DMS114 treated with DMSO at 0.1 percent for 48 hours (cell line): ENCODE measurements around the gene IFNG-AS1.
A peak's percentile ranks its signal among the peaks of the same experiment; 100 is the strongest.

Source experiments
- DNase-seq: peaks from one replicate; lab custom pipeline; 2025; ENCODE audit not compliant: unreplicated experiment; lab: John Stamatoyannopoulos, UW

Gene IFNG-AS1

DNA sequence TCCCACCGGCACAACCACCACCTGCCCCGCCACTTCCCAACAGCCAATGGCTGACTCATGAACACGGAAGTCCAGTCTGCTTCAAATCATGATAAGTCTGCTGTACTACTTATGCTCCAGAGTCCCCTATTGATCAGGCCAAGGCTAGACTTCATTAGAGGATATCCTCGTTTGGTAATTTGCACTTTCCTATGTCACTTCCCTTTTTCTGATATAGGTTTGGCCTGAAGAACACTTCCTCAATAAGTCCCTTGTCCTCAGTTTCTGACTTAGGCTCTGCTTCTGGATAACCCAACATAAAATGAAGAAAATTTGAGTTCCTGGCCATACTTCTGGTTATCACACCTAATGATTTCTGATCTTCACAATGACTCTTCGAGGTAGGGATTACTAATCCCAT lies 45.3 kb downstream of the IFNG-AS1 start:
- no peak for DNase-seq

DNA sequence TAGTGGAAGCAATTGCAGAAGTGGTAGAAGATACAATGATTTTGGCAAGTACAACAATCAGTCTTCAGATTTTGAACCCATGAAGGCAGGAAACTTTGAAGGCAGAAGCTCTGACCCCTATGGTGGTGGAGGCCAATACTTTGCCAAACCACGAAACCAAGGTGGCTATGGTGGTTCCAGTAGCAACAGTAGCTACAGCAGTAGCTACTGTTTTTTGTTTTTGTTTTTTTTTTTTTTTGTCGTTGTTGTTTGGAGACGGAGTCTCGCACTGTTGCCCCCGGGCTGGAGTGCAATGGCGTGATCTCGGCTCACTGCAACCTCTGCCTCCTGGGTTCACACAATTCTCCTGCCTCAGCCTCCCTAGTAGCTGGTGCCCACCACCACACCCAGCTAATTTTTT lies 47.4 kb downstream of the IFNG-AS1 start:
- no peak for DNase-seq

DNA sequence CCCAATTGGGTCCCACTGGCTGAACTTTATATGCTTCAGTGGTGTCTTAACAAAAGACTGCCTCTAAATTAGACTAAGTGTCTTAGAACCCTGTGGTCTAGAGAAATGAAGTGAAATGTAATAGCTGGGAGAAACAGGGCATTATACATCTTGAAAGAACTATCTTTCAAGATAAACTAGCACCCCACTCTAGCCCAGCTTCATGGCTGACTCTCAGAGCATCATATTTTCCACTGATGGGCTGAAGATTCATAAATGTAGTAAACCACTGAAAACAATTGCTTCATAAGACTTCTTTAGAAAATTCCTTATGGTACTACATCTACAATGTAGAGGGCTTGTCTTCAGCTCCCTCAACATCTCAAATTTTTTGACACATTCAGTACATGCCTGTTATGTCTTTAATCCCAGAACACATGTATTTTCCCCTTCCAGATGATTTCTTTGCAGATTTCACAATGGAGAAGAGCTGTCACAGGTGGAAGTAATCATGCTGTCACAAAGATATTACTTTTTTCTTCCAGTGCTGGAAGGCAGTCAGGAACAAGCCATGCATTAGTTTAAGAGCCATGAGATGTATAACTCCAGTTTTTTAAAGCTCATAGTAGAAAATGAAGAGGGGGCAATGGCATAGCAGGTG lies 48.5 kb downstream of the IFNG-AS1 start:
- no peak for DNase-seq

DNA sequence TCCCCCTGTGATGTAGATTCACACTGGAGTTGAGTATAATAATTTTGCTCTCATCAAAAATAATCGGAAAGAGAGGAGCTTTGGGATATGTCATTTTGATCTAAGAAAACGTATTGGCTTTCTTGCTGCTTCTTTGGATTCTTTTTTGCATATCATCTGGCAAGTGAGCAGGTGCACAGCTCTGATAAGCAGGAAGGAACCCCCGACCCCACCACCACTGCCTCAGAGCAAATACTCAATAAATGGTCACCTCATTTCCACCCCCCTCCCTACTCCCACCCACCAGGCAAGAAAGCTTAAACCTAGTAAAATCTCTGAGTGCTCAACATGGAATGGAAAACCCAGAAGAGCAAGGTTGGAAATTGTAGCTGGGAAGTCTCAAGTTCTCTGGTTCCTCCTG lies 49.4 kb downstream of the IFNG-AS1 start:
- no peak for DNase-seq

DNA sequence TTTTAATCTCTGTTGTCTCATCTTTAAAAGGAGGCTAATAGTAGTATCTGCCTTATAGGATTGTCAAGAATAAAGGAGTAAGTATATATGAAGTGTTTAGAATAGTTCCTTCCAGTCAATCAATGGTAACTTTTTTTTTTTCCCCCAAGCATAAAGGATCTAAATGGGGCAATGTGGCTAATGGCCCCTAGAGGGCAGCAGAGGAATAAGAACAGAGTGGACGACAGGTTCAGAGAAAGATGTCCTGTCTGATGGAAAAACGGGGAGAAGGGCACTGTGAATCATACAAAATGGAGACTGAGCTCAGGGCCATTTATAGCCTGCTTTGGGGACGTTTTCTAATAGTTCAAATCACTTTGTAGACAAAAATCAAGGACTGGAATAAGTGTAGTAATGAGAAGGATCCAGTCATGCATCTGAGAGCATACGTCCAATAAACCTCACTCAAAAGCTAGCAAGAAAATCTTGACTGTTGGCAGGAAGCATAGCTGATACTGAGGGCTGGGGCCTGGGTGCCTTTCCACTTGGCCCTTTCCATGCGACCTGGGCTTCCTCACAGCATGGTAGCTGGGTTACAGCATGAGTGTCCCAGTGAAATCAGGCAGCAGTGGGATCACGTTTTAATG lies 51.3 kb downstream of the IFNG-AS1 start:
- peak; percentile 71 for DNase-seq

DNA sequence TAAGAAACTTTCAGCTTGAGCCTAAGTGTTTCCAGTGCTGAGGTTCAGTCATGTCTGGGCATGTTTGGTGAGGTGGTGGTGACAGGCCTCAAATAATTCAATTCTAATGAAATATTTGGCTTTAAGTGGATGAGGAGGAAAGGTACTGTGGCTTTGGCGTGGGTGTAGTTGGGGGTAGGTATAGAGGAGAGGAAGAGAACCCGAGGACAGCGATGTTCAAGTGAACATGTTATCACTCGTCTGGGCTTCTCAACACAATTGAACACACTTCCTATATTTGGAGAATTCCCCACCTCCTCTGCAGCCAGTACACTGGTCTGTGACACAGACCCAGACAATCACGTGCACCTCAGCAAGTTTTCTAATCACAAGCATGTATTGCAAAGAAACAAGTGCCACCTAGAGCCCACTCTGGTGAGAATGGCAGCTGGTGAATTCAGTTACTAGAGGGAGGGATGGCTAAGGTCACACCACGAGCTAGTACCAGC lies 53.0 kb downstream of the IFNG-AS1 start:
- DNase-seq, result no peak

DNA sequence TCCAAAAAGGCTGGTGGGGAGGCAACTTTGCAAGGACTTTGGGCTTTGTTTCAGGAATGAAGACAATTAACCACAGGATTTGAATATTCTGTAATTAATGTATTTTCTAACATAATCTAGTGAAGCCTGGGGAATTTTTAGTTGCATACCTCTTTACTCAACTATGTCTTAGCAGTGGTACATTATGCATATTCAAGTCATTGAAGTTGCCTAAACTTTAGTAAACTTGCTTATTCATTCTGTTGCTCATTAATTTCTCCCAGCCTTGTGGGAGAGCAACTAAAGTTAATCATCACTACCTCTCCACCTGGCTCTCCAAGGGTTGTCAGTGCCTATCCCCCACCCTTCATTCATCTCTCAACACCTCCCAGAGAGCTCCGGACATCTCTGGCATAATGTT lies 54.2 kb downstream of the IFNG-AS1 start:
- no peak for DNase-seq

DNA sequence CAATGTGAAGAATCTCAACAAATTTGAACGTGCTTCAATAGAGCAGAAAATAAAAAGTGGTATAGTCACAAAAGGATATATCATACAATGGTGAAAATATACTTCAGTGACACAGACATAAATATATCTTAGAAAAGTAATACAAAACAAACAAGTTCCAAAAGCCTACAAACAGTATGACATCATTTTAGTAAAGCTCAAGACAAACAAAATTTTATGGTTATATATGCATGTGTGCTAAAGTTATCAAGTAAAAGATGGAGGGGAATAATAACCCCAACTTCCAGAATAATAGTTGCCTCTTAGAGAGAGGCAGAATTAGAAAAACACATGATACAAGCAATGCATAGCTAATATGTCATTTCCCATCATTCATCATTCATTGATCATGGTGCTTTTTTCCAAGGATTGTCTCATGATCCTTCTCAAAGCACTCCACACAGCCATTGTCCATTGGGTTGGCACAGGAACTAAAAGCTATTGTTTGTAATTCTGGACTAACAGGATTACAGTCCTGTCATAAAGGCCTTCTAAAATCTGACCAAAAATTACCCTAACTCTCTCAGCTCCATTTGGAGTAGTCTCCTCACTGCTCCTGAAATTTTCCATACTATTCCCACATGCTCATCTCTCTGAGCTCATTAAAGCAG lies 59.5 kb downstream of the IFNG-AS1 start:
- no peak for DNase-seq

DNA sequence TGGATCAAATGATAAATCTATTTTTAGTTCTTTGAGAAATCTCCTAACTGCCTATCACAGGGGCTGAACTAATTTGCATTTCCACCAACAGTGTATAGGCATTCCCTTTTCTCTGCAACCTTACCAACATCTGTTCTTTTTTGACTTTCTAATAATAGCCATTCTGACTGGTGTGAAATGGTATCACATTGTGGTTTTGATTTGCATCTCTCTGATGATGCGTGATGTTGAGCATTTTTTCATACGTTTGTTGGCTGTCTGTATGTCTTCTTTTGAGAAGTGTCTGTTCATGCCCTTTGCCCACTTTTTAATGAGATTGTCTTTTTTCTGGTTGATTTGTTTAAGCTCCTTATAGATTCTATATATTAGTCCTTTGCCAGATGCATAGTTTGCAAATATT lies 67.1 kb downstream of the IFNG-AS1 start:
- no peak for DNase-seq

DNA sequence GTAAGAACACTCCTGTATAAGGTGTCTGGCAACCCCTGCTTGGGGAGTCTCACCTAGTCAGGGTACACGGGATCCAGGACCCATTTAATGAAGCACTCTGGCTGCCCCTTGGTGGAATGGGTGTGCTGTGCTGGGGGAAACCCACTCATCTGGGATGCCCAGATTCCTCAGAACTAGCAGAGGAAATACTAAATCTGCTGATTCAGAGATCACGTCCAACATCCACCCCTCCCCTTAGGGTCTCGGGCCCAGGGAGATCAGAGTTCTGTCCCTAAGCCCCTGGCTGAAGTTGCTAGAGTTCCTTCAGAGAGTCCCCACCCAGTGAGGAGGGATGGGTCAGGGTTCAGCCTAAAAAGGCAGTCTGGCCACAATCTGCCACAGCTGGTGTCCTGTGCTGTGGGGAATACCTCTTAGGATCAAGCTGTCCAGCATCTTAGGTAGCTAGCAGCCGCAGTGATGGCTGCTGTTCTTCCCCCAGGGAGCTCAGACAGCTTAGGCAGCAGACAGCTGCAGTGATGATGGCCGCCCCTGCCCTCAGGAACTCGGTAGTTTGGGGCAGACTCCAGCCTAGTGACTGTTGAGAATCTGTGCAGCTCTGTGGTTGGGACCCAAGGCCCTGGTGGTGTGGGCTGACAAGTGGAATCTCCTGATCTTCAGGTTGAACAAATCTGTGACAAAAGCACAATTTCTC lies 74.8 kb downstream of the IFNG-AS1 start:
- no peak for DNase-seq

DNA sequence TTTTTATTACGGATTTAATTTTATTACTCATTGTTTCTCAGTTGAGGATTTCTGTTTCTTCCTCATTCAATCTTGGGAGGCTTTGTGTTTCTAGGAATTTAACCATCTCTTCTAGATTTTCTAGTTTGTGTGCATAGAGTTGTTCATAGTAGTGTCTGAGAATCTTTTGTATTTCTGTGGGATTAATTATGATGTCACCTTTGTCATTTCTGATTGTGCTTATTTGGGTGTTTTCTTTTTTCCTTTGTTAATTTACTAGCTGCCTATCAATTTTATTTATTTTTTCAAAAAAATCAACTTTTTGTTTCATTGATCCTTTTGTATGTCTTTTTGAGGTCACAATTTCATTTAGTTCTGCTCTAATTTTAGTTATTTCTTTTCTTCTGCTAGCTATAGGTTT lies 75.9 kb downstream of the IFNG-AS1 start:
- DNase-seq, result no peak

DNA sequence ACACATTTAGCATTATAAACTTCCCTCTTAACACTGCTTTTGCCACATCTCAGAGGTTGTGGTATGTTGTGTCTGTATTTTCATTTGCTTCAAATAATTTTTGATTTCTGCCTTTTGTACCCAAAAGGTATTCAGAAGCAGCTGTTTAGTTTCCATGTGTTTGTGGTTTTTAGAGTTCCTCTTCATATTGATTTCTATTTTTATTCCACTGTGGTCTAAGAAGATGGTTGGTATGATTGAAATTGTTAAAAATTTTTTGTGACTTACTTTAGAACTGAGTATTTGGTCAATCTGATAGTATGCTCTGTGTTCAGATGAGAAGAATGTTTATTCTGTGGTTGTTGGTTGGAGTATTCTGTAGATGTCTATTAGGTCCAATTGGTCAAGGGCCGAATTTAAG lies 76.4 kb downstream of the IFNG-AS1 start:
- no peak for DNase-seq

DNA sequence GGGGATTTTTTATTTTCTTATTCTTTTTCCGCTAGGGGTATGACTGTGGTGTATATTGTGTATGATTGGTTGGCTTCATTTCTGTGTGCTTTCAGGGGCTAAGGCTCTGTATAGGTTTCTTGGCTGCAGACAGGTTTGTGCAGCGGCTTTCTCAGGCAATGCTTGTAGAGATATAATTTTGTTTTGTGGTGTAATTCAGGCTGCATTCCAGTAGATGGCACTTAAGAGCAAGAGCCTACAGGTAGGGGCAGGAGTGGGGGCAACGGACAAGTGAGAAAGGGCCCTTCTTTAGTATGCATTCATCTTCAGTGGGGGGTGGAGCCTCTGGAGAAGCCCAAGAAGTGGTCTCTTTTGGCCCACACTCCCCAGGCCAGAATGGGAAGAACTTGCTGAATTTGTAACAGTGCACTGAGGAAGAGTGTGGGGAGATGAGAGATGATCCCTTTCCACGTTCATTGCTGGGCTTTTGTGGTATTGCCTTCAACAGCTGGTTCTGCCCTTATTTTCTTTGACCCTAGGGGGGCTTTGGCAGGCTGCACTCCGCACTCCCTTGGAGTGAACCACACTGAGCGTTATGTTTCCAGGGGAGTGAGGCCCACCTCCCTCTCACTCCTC lies 78.6 kb downstream of the IFNG-AS1 start:
- no peak for DNase-seq

DNA sequence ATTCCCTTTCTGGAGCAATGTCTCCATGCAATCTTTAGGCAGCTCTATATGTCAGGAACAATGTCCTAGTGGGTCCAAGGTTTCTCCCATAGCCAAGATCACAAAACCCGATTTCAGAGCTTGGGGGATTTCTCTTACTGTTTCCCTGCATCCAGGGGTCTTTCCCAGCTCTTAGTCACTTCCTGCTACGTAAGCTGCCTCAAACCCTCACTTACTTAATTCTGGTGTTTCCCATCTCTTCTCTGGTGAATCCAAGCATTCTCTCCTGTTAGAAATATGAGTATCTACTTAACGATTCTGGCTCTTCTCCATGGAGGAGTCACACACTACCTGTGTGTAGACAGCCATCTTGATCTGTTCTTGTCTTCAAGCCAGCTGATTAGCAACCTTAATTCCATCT lies 80.0 kb downstream of the IFNG-AS1 start:
- no peak for DNase-seq
